Adrenal gland (tissue), 5 donors: Measurements from ENCODE around the gene HOXB2.
"Not testable (repeated sequence)": the region's sequence is repeated elsewhere in the genome, so short reads cannot be mapped to it uniquely, and the experiment has no call there.

Experiments used
- CTCF ChIP-seq, 6 experiments: fragments of 450-650 bp in 4 of 6; fragments of 200-600 bp in 2 of 6; sonication (generic) in 1 of 6; IDR thresholded peaks; 1 replicate in 5 of 6; 2 replicates in 1 of 6; pipeline versions ENCODE4 v1.5.1 to v1.8.0; 2016 to 2021; ENCODE audit warnings: antibody characterized with exemption in 6 of 6, mild to moderate bottlenecking in 2 of 6, moderate library complexity in 1 of 6
- POLR2A ChIP-seq, 2 donors: fragments of 450-650 bp; IDR thresholded peaks; one replicate each; pipeline ENCODE4 v1.6.1; 2017; ENCODE audit warnings: antibody characterized with exemption in 2 of 2, mild to moderate bottlenecking in 2 of 2, moderate library complexity in 1 of 2
- donor health status: DM: no; HTN: no; CAD: no.

- TF ChIP-seq CTCF, POLR2A (IDR thresholded peaks at IDR 0.05): not testable (repeated sequence)
These were observed 35.2 kb downstream of the HOXB2 start for GRCh38 chr17:48509708-48510107.
